ENCODE results near the gene TRIP10.

Gene TRIP10

GRCh38 chr19:6717036-6717435 lies 22.4 kb upstream of the TRIP10 start:
- CTCF ChIA-PET, result no interaction called here
- H3K4me3 Mint-ChIP-seq, result peak overlapping the region; percentile 6
- peaks cover 57% of the 10 kb centered on the region for H3K27me3 Mint-ChIP-seq
- no peaks in the 10 kb centered on the region for H3K36me3 Mint-ChIP-seq
- H3K4me1 Mint-ChIP-seq, result peaks cover 14% of the 10 kb centered on the region
- DNase-seq, result no peak
- peaks cover 6% of the 10 kb centered on the region for H3K9me3 Mint-ChIP-seq
- peak overlapping the region; percentile 72 for H3K27ac Mint-ChIP-seq

- Mint-ChIP-seq H3K4me1 (peaks cover 16% of the 10 kb centered on the region), H3K27me3 (peaks cover 52% of the 10 kb centered on the region), H3K4me3 (peak overlapping the region; percentile 6), H3K27ac (peak overlapping the region; percentile 72), H3K9me3 (peaks cover 6% of the 10 kb centered on the region), H3K36me3 (no peaks in the 10 kb centered on the region)
- DNase-seq, result no peak
- CTCF ChIA-PET, result no interaction called here
These were observed 22.0 kb upstream of the TRIP10 start for GRCh38 chr19:6717441-6717971.

- Mint-ChIP-seq H3K27me3 (peaks cover 48% of the 10 kb centered on the region), H3K9me3 (peaks cover 6% of the 10 kb centered on the region), H3K4me1 (peaks cover 20% of the 10 kb centered on the region), H3K36me3 (no peaks in the 10 kb centered on the region), H3K4me3 (peak overlapping the region; percentile 6), H3K27ac (no peak overlapping the region)
- no peak for DNase-seq
- CTCF ChIA-PET, result no interaction called here
These were observed 21.3 kb upstream of the TRIP10 start for GRCh38 chr19:6718111-6718740.

- peaks cover 24% of the 10 kb centered on the region for H3K4me1 Mint-ChIP-seq
- H3K27me3 Mint-ChIP-seq, result peaks cover 53% of the 10 kb centered on the region
- no peak overlapping the region for H3K27ac Mint-ChIP-seq
- peaks cover 6% of the 10 kb centered on the region for H3K9me3 Mint-ChIP-seq
- CTCF ChIA-PET, result no interaction called here
- no peak overlapping the region for H3K4me3 Mint-ChIP-seq
- H3K36me3 Mint-ChIP-seq, result no peaks in the 10 kb centered on the region
- DNase-seq, result peak; percentile 52
These were observed 20.5 kb upstream of the TRIP10 start for GRCh38 chr19:6718741-6719539.

- H3K27ac Mint-ChIP-seq, result no peak overlapping the region
- peaks cover 6% of the 10 kb centered on the region for H3K9me3 Mint-ChIP-seq
- H3K4me3 Mint-ChIP-seq, result no peak overlapping the region
- H3K27me3 Mint-ChIP-seq, result peaks cover 49% of the 10 kb centered on the region
- CTCF ChIA-PET, result no interaction called here
- H3K36me3 Mint-ChIP-seq, result no peaks in the 10 kb centered on the region
- H3K4me1 Mint-ChIP-seq, result peaks cover 26% of the 10 kb centered on the region
- DNase-seq, result no peak
These were observed 20.0 kb upstream of the TRIP10 start for GRCh38 chr19:6719540-6719861.

GRCh38 chr19:6719992-6720368 lies 19.5 kb upstream of the TRIP10 start:
- Mint-ChIP-seq H3K36me3 (no peaks in the 10 kb centered on the region), H3K27ac (no peak overlapping the region), H3K27me3 (peaks cover 52% of the 10 kb centered on the region), H3K4me3 (no peak overlapping the region), H3K4me1 (peaks cover 31% of the 10 kb centered on the region), H3K9me3 (peaks cover 6% of the 10 kb centered on the region)
- DNase-seq, result no peak
- CTCF ChIA-PET, result no interaction called here

- Mint-ChIP-seq H3K4me3 (no peak within 1 kb of the TSS), H3K4me1 (peaks cover 35% of the 10 kb centered on the region), H3K36me3 (no peaks in the 10 kb centered on the region), H3K9me3 (peaks cover 6% of the 10 kb centered on the region), H3K27me3 (peaks cover 58% of the 10 kb centered on the region), H3K27ac (no peak within 1 kb of the TSS)
- DNase-seq, result no peak
- CTCF ChIA-PET, result no interaction called here
These were observed 18.9 kb upstream of the TRIP10 start, which contains the start of gene C3 for GRCh38 chr19:6720369-6721137. Gene C3, minus strand, starts transcription at chr19:6720650. Its CDS starts 61 bp downstream, at chr19:6720589.

- no peak overlapping the region for H3K4me3 Mint-ChIP-seq
These were observed 18.4 kb upstream of the TRIP10 start for GRCh38 chr19:6721138-6721474.

GRCh38 chr19:6721773-6722172 lies 17.7 kb upstream of the TRIP10 start:
- H3K27me3 Mint-ChIP-seq, result peaks cover 54% of the 10 kb centered on the region
- no peak for DNase-seq

More at GRCh38 chr19:6721138-6721474, 18.4 kb upstream of the TRIP10 start:
- Mint-ChIP-seq H3K9me3 (peaks cover 6% of the 10 kb centered on the region), H3K27me3 (peaks cover 57% of the 10 kb centered on the region), H3K4me1 (peaks cover 37% of the 10 kb centered on the region), H3K36me3 (no peaks in the 10 kb centered on the region), H3K27ac (no peak overlapping the region)
- no peak for DNase-seq
- CTCF ChIA-PET, result no interaction called here

GRCh38 chr19:6723108-6723618 lies 16.3 kb upstream of the TRIP10 start:
- DNase-seq, result no peak
- Mint-ChIP-seq H3K4me3 (no peak overlapping the region), H3K27me3 (peaks cover 40% of the 10 kb centered on the region), H3K27ac (no peak overlapping the region), H3K4me1 (peaks cover 37% of the 10 kb centered on the region), H3K9me3 (no peaks in the 10 kb centered on the region), H3K36me3 (no peaks in the 10 kb centered on the region)
- CTCF ChIA-PET, result no interaction called here

More at GRCh38 chr19:6721773-6722172, 17.7 kb upstream of the TRIP10 start:
- peaks cover 37% of the 10 kb centered on the region for H3K4me1 Mint-ChIP-seq
- no peaks in the 10 kb centered on the region for H3K36me3 Mint-ChIP-seq
- CTCF ChIA-PET, result no interaction called here
- H3K4me3 Mint-ChIP-seq, result no peak overlapping the region
- peak overlapping the region; percentile 51 for H3K27ac Mint-ChIP-seq
- H3K9me3 Mint-ChIP-seq, result peaks cover 6% of the 10 kb centered on the region

GRCh38 chr19:6723738-6724137 lies 15.7 kb upstream of the TRIP10 start:
- H3K27me3 Mint-ChIP-seq, result peaks cover 40% of the 10 kb centered on the region
- CTCF ChIA-PET, result interaction anchor here (1.5 kb wide), 1 partner anchor 12 kb away, joined by 5 read pairs; no protein-coding TSS in a partner anchor
- no peak for DNase-seq
- no peaks in the 10 kb centered on the region for H3K9me3 Mint-ChIP-seq
- peaks cover 37% of the 10 kb centered on the region for H3K4me1 Mint-ChIP-seq
- no peaks in the 10 kb centered on the region for H3K36me3 Mint-ChIP-seq
- no peak overlapping the region for H3K4me3 Mint-ChIP-seq
- H3K27ac Mint-ChIP-seq, result no peak overlapping the region

GRCh38 chr19:6724631-6725492 lies 14.6 kb upstream of the TRIP10 start:
- no peaks in the 10 kb centered on the region for H3K9me3 Mint-ChIP-seq
- CTCF ChIA-PET, result interaction anchor here (1.0 to 1.5 kb wide), 2 partner anchors 11 to 93 kb away, joined by 3 to 5 read pairs; no protein-coding TSS in a partner anchor
- no peak overlapping the region for H3K27ac Mint-ChIP-seq
- peaks cover 33% of the 10 kb centered on the region for H3K27me3 Mint-ChIP-seq
- no peak overlapping the region for H3K4me3 Mint-ChIP-seq
- H3K36me3 Mint-ChIP-seq, result peaks cover 4% of the 10 kb centered on the region
- peaks cover 34% of the 10 kb centered on the region for H3K4me1 Mint-ChIP-seq
- no peak for DNase-seq

GRCh38 chr19:6725513-6726231 lies 13.8 kb upstream of the TRIP10 start:
- CTCF ChIA-PET, result interaction anchor here (1.5 kb wide), 1 partner anchor 10 kb away, joined by 5 read pairs; no protein-coding TSS in a partner anchor
- Mint-ChIP-seq H3K4me1 (peaks cover 33% of the 10 kb centered on the region), H3K27ac (no peak overlapping the region), H3K36me3 (peaks cover 7% of the 10 kb centered on the region), H3K4me3 (no peak overlapping the region), H3K27me3 (peaks cover 26% of the 10 kb centered on the region), H3K9me3 (no peaks in the 10 kb centered on the region)
- DNase-seq, result no peak

Data from activated naive CD4-positive, alpha-beta T cell treated with anti-CD3 and anti-CD28 coated beads, Interleukin-2, amount 10 ng/mL, durations not matched to agents 7 days and 5 days (primary cell).